Cortex of kidney (tissue), 1 donor: Measurements from ENCODE around the gene KLHDC4.
"Not testable (repeated sequence)": the region's sequence is repeated elsewhere in the genome, so short reads cannot be mapped to it uniquely, and the experiment has no call there.

ENCODE experiments used
- DNase-seq: peaks from one replicate; lab custom pipeline; 2025; lab: John Stamatoyannopoulos, UW

The KLHDC4 gene

DNA sequence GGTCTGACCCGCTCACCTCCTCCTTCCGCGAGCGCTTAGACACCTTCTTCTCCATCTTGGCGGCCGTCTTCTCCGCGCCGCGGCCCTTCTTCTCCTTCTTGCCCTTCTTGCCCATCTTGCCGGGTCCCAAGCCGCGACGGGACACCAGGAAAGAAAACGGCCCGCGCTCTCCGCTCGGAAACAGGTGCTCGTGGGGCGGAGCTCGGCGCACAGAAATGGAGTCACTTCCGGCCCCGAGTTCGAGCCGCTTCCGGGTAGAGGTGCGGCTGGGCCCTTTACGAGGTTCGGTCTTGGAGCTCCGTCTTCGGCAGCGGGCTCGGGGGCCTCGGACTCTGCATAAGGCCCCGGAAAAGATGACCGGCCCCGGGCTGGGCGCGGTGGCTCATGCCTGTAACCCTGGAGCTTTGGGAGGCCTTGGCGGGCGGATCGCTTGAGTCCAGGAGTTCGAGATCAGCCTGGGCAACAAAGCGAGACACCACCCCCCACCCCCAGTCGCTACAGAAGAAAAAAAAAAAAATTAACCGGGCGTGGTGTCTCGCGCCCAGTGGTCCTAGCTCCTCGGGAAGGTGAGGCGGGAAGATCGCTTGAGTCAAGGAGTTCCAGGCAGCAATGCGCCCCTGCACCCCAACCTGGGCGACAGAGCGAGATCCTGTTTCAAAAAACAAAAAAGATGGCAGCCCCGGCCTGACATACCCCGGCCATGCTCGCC, at the start of gene KLHDC4:
TSS of gene KLHDC4 (minus strand) at position 211 of the 709 bp plus-strand sequence. CDS start at position 115, 96 bp downstream.
- no peak for DNase-seq

DNA sequence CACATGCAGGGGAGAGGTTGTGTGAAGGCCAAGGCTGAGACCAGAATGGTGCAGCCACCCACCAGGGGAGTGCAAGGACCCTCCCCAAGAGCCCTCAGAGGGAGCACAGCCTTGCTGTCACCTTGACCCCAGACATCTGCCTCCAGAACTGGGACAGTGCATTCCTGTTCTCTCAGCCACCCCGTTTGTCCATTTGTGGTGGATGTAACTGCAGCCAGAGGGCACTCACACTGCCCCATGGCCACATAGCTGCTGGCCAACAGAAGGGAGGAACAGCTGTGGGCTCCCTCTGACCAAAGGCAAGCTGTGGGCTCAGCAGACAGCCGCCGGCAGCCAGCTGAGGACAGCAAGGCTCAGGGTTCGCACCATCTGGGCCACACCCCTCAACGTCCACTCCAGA, 49.8 kb upstream of the KLHDC4 start:
- DNase-seq: no peak

- no peak for DNase-seq
Measured at GRCh38 chr16:87812200-87812656, 46.4 kb upstream of the KLHDC4 start.

GRCh38 chr16:87811454-87811853, 45.7 kb upstream of the KLHDC4 start:
- not testable (repeated sequence) for DNase-seq

GRCh38 chr16:87809150-87809902, 43.5 kb upstream of the KLHDC4 start:
- no peak for DNase-seq

GRCh38 chr16:87808108-87808507, 42.3 kb upstream of the KLHDC4 start:
- DNase-seq: no peak

DNA sequence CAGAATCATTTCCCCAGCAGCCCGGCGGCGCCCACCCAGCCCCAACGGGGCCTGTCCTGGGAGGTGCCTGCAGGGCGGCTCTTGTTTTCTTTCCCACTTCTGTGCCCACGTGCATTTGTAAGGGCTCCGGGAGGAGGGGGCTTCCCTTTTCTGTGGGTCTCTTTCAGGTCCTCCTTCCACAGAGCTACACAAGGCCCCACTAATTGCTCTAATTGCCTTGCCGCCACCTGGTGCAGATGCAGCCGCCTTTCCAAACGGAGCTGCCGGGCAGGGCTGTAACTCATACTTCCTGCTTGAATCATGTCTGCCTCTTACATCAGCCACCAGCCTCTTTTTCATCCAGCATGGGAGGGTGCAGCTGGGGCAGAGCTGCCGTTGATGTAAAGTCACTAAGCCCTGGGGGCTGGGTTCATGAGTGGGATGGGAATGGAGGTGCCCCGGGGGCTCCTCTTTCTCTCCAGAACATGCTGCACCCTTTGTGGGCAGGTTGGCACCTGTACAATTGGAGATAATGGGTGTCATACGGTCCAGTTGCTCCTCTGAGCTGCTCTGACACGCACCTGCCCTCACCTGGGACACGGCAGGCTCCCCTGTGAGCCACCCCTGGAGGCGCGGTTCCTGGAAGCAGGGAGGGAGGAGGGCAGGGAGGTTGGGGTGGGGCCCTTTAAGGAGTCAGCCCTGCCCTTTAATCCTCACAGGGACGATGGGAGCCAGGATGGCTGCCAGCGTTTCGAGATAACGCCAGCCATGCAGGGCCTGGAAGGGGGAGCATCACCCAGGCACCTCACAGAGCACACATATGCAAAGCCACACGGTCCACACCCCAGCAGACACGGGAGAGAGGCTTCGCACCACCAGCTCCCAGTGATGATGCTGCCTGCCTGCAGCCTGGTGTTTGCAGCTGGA, 41.1 kb upstream of the KLHDC4 start:
- no peak for DNase-seq

- no peak for DNase-seq
Measured at GRCh38 chr16:87806261-87806640, 40.5 kb upstream of the KLHDC4 start.

DNA sequence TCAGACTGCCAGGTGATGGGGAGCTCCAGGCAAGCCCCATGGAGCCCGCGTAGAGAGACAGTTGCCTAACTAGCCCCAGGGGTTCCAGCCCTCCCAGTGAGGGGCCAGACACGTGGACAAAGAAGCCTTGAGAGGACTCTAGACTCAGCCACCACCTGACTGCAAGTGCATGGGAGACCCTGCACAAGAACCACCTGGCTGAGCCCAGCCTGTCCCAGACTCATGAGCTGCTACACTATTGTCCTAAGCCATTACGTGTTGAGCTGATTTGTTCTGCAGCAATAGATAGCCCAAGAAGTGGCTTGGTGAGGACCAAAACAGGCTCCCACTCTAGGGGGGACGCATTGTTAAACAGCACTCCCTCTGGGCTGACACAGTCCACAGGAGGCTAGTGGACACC, 37.6 kb upstream of the KLHDC4 start:
- no peak for DNase-seq

- DNase-seq: no peak
Measured at GRCh38 chr16:87802670-87803069, 36.9 kb upstream of the KLHDC4 start.

- DNase-seq: no peak
Measured at GRCh38 chr16:87801679-87802259, 36.0 kb upstream of the KLHDC4 start.

GRCh38 chr16:87800497-87800896, 34.7 kb upstream of the KLHDC4 start:
- no peak for DNase-seq

- no peak for DNase-seq
Measured at GRCh38 chr16:87795336-87795735, 29.6 kb upstream of the KLHDC4 start.

DNA sequence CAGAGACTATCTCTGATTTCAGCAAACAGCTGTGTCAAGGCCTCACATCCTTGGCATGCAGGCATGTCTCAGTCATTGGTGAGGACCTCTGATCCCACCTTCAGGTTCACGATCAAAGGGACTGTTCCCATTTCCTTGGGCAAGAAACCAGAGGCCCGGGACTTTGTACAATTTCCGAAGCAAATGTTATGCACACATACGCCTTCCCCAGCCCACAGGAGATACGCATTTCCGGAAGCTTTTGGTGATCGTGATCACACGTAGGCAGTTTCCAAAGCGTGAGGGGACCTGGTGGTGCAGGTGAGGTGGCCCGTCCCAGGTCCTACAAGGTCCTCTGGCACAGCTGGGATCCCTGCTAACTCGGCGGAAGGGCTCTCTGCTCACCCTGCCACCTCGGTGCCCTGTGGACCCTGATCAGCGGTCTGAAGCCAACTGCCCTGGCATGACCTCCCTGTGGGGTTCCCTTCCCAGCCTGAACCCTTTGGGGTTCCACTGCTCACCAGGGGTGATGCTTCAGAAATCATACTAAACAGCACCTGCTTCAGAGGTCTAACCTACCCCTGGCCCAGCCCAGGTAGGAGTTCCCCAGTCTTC, 28.8 kb upstream of the KLHDC4 start:
- DNase-seq: no peak

DNA sequence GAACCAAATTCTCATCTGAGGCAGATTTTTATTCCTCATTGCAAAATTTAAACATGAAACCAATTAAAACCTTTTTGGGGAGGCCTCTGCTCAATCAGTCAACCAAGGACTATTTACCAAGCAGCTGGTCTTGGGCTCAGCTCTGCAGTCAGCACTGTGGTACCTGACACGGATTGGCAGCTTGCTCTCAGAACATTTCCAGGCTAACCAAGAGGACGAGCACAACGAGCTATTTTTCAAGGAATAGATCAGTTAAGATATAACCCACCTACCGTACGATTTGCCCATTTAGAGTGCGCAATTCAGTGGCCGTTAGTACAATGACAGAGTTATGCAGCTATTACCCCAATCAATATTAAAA, 26.4 kb upstream of the KLHDC4 start:
- no peak for DNase-seq

DNA sequence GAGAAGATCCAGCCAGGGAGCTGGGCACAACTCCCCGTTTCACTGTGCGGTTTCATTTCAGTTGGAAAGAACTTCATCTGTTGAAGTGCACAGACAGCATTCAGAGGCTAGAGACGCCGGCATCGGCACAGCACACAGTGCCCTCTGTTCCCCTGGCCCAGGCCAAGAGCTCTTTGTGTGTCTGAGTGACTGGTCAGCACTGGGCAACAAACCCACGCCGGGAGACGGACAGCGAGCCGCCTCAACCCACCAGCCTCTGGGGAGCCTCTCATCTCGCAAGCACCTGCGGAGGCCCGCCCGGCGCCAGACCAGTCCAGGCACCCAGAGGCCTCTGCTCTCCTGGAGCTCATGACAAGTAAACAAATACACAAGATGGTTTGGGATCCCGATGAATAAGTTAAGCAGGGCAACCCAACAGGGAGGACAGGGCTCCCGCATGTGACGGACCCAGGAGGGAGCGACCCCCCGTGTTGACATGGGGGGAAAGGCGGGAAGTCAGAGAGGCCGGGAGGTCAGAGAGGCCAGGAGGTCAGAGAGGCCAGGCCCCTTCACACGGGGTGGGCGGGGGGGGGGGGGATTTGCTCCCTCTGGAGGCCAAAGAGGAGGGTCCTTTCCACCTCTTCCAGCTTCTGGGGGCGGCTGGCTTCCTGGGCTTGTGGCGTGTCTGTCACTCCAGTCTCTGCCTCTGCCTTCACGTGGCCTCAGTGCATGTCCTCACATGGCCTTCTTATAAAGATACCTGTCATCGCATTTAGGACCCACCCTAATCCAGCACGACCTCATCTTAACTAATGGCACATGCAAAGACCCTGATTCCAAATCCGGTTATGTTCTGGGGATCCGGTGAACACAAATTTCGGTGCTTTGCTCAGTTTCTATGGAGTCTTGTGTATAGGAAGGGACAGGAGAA, 25.8 kb upstream of the KLHDC4 start:
- no peak for DNase-seq

GRCh38 chr16:87790292-87791100, 24.7 kb upstream of the KLHDC4 start:
- no peak for DNase-seq

GRCh38 chr16:87789437-87790291, 23.9 kb upstream of the KLHDC4 start:
- no peak for DNase-seq
